ENCODE measurements around the gene SLC44A5. TPM values are rescaled to one million over a fixed set of nuclear protein-coding genes. Genes with fewer than 3 reads are reported as not detected.
"Not testable (repeated sequence)": the region's sequence is repeated elsewhere in the genome, so short reads cannot be mapped to it uniquely, and the experiment has no call there.

SLC44A5 gene
- total RNA-seq, 2 experiments from 2014 or later = 0.98 to 1.1 TPM

DNA sequence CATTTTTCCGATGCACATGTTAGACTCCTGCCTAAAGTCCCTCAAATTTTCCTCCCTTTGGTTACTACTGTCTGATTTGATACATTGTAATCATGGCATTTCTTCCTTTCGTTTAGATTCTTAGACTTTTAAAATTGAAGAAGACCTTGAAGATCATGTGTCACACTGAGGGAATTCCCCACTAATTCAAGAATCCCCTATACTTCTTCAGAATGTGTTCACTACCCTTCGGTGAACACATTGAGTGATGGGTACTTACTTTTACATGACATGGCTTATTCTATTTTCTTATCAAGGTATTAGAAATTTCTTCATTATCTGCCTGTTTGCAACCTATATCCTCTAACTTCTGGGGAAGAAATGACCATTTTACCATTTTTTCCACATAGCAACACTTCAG is 390.8 kb downstream of the SLC44A5 start:
- no peak for DNase-seq
- no peaks in the 10 kb centered on the region for H3K4me1 Mint-ChIP-seq
- no peak overlapping the region for H3K27ac Mint-ChIP-seq
- no peak overlapping the region for H3K4me3 Mint-ChIP-seq
- no peaks in the 10 kb centered on the region for H3K9me3 Mint-ChIP-seq
- POLR2A ChIA-PET = no interaction called here
- H3K27me3 Mint-ChIP-seq = no peaks in the 10 kb centered on the region
- H3K36me3 Mint-ChIP-seq (ENCODE audit: low read depth) = no peaks in the 10 kb centered on the region
- CTCF ChIA-PET = no interaction called here

DNA sequence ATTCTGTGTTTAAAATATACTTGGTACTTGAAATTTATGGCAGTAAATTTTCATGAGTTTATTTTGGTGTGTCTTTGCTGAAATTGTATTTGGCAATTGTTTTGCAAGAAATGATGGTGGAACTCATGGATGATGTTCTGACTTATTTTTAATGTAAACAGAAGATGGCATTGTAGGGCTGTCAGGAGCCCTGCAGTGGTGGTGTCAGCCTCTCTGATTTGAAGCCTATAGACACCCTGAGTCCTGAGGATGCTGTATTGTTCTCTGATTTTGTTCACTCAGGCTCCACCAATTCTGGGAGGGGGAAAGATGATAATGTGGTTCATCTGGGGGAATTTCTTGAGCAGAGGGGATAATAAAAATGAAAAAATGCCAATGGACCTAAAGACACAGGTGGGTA is 396.9 kb downstream of the SLC44A5 start:
- H3K36me3 Mint-ChIP-seq (ENCODE audit: low read depth) = no peaks in the 10 kb centered on the region
- no peaks in the 10 kb centered on the region for H3K4me1 Mint-ChIP-seq
- H3K27ac Mint-ChIP-seq = no peak overlapping the region
- ChIA-PET CTCF (no interaction called here), POLR2A (no interaction called here)
- H3K9me3 Mint-ChIP-seq = no peaks in the 10 kb centered on the region
- no peak for DNase-seq
- H3K4me3 Mint-ChIP-seq = no peak overlapping the region
- H3K27me3 Mint-ChIP-seq = no peaks in the 10 kb centered on the region

DNA sequence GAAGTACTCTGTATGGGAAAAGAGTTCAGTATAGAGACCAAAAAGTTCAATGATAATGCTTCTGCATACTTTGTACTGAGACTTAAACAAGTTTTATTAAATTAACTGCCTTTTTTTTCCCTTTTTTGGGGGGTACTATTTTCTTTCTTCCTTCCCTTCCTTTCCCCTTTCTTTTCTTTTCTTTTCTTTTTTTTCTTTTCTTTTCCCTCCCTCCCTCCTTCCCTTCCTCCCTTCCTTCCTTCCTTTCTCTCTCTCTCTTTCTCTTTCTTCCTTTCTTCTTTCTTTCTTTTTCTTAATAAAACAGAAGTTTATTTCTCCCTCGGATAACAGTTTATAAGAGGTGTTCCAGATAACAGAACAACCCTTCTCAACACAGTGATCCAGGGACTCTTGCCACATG is 399.3 kb downstream of the SLC44A5 start:
- POLR2A ChIA-PET = no interaction called here
- no peak for DNase-seq
- Mint-ChIP-seq H3K27ac (no peak overlapping the region), H3K4me3 (no peak overlapping the region), H3K36me3 (ENCODE audit: low read depth) (no peaks in the 10 kb centered on the region), H3K9me3 (no peaks in the 10 kb centered on the region), H3K27me3 (no peaks in the 10 kb centered on the region), H3K4me1 (no peaks in the 10 kb centered on the region)
- CTCF ChIA-PET = no interaction called here

DNA sequence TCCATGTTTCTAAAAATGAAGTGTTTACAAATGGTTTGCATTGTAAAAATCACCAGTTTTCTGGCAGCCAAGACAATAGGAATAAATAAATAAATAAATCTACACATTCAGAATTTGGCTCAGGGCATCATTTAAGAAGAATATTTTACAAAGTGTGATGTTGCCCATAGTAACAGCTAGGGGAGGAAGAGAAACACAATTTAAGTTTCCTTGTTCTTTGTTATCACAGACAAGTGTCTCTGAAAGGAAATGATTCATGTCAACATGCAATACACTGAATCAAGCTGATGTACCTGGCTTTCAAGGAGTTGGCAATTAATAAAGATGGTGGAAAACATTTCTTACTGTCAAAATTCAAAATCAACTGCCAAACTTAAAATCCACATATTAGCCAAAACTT is 402.1 kb downstream of the SLC44A5 start:
- no peak for DNase-seq
- no peaks in the 10 kb centered on the region for H3K36me3 Mint-ChIP-seq (ENCODE audit: low read depth)
- H3K27ac Mint-ChIP-seq = no peak overlapping the region
- ChIA-PET CTCF (no interaction called here), POLR2A (no interaction called here)
- H3K4me1 Mint-ChIP-seq = no peaks in the 10 kb centered on the region
- no peaks in the 10 kb centered on the region for H3K9me3 Mint-ChIP-seq
- no peak overlapping the region for H3K4me3 Mint-ChIP-seq
- no peaks in the 10 kb centered on the region for H3K27me3 Mint-ChIP-seq

DNA sequence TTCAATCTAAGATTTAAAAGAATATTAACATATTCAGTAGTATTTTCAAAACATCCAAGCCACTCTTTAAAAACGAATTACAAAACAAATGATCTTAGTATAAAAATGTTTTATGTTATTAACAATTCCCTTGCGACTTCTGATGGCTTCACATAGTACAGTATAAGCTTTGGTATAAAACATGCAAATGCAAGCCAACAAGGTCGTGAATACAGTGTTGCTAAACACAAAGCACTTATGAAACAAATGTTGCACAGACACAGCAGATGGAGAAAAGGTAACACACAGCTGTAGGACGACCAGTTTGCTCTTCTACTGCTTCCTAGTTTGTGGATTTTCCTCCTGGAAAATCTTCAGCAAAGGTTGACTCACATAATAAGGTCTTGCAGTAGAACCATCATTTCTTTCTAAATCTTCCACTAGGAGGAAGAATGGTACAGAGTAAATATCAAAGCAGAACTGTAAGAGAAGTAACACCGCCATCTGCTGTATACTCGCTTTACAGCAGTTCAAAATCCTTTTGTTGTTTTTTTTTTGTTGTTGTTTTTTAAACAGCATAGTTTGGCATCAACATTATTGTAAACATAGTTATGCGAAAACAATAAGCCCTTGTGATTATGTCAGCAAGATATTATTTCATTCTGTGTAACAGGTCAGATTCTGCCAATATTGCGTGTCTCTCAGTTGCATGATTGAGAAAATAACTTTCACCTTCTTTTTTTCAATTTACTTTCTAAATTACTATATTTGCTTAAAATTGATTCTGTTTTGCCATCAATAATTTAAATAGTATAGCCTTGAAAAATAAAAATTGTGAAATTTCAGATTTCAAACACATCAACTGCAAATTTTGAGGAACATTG is 407.3 kb downstream of the SLC44A5 start:
- no peak for DNase-seq

DNA sequence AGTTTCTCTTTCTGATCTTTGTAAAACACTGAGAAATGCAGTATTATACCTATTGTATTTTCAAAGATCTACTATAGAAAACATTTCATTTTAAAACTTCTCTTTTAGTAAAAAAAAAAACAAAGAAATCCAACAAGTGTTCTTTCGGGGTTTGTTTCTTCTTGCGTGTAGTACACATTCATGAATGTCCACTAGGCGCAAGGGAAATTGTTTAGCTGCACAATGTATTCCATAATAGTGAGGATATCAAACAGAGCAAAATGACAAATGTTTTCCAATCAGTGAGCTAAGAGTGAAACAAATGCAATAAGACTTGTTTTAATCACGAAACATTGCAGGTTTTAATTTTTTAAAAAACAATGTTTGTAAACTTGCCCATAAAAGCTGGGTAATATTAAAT is 408.2 kb downstream of the SLC44A5 start:
- ChIA-PET POLR2A (no interaction called here), CTCF (interaction anchor here (1.0 to 2.2 kb wide), 3 partner anchors 426 to 434 kb away, joined by 3 to 14 read pairs (median 4); no protein-coding TSS in a partner anchor)
- H3K27ac Mint-ChIP-seq = no peak overlapping the region
- H3K4me3 Mint-ChIP-seq = no peak overlapping the region
- no peak for DNase-seq
- H3K36me3 Mint-ChIP-seq (ENCODE audit: low read depth) = no peaks in the 10 kb centered on the region
- no peaks in the 10 kb centered on the region for H3K9me3 Mint-ChIP-seq
- no peaks in the 10 kb centered on the region for H3K27me3 Mint-ChIP-seq
- no peaks in the 10 kb centered on the region for H3K4me1 Mint-ChIP-seq

More for the DNA sequence above, 407.3 kb downstream of the SLC44A5 start:
- H3K4me3 Mint-ChIP-seq = no peak overlapping the region
- H3K27me3 Mint-ChIP-seq = no peaks in the 10 kb centered on the region
- CTCF ChIA-PET = interaction anchor here (1.0 to 2.2 kb wide), 4 partner anchors 29 to 434 kb away, joined by 3 to 14 read pairs (median 4); no protein-coding TSS in a partner anchor
- no peak overlapping the region for H3K27ac Mint-ChIP-seq
- H3K36me3 Mint-ChIP-seq (ENCODE audit: low read depth) = no peaks in the 10 kb centered on the region
- POLR2A ChIA-PET = no interaction called here
- no peaks in the 10 kb centered on the region for H3K9me3 Mint-ChIP-seq
- H3K4me1 Mint-ChIP-seq = no peaks in the 10 kb centered on the region

DNA sequence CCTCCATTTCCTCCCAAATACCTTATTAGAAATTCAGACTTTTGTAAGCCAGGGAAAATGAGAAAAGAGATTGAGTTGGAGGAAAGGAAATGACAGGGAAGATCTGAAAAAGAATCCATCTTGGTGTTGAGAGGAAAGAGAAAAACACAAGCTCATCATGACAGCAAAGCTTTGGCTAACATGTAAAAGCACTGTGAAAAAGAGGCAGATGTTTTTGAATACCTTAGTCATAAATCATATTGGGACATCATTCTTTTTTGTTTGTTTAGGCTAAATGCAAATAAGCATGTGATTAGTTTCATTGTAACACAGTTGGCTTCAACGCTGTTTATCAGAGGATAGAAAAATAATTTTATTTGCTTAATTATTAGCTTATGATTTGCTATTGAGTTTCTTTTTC is 412.2 kb downstream of the SLC44A5 start:
- Mint-ChIP-seq H3K36me3 (ENCODE audit: low read depth) (no peaks in the 10 kb centered on the region), H3K9me3 (no peaks in the 10 kb centered on the region), H3K27me3 (no peaks in the 10 kb centered on the region), H3K27ac (no peak overlapping the region), H3K4me3 (no peak overlapping the region), H3K4me1 (no peaks in the 10 kb centered on the region)
- POLR2A ChIA-PET = no interaction called here
- CTCF ChIA-PET = no interaction called here
- no peak for DNase-seq

DNA sequence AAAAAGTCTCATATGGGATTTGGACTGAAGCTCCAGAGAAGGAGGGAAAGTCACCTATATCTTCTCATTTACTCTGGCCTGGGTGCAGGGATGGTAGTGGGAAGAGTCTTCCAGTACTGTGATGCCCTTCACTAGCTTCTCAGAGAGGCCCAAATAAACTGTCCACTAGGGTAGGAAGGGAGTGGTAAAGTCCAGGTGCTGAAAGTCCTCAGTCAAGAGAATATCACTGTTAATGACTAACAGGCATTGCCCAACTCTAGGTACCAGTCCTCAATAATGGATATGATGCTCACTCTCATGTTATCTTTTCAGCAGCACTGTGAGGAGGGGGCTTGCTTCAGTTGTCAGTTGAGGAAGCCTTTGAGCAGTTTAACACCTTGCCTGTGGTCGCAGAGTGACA is 412.8 kb downstream of the SLC44A5 start:
- Mint-ChIP-seq H3K9me3 (no peaks in the 10 kb centered on the region), H3K4me3 (no peak overlapping the region), H3K4me1 (no peaks in the 10 kb centered on the region), H3K27ac (no peak overlapping the region), H3K36me3 (ENCODE audit: low read depth) (no peaks in the 10 kb centered on the region), H3K27me3 (no peaks in the 10 kb centered on the region)
- POLR2A ChIA-PET = no interaction called here
- no peak for DNase-seq
- CTCF ChIA-PET = no interaction called here

DNA sequence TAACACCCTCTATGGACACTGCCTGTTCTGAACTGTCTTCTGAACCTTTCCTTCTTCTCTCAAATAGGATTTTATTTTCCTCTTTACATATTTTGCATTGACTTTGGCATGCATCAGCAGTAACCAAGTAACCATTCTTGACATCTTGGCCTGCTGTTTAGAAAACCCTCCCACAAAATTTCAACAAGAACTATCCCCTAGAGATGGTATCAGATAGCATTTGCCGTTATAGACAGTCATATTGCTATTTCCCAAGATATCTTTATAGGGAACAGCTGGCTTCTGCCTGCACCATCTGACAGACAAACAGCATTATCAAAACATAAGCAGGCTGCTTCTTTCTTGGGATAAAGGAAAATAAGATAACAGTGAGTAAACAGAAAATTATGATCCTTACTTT is 422.0 kb downstream of the SLC44A5 start:
- H3K36me3 Mint-ChIP-seq (ENCODE audit: low read depth) = no peaks in the 10 kb centered on the region
- H3K9me3 Mint-ChIP-seq = no peaks in the 10 kb centered on the region
- CTCF ChIA-PET = no interaction called here
- no peak for DNase-seq
- no peak overlapping the region for H3K4me3 Mint-ChIP-seq
- no peaks in the 10 kb centered on the region for H3K4me1 Mint-ChIP-seq
- H3K27me3 Mint-ChIP-seq = no peaks in the 10 kb centered on the region
- no peak overlapping the region for H3K27ac Mint-ChIP-seq
- POLR2A ChIA-PET = no interaction called here

DNA sequence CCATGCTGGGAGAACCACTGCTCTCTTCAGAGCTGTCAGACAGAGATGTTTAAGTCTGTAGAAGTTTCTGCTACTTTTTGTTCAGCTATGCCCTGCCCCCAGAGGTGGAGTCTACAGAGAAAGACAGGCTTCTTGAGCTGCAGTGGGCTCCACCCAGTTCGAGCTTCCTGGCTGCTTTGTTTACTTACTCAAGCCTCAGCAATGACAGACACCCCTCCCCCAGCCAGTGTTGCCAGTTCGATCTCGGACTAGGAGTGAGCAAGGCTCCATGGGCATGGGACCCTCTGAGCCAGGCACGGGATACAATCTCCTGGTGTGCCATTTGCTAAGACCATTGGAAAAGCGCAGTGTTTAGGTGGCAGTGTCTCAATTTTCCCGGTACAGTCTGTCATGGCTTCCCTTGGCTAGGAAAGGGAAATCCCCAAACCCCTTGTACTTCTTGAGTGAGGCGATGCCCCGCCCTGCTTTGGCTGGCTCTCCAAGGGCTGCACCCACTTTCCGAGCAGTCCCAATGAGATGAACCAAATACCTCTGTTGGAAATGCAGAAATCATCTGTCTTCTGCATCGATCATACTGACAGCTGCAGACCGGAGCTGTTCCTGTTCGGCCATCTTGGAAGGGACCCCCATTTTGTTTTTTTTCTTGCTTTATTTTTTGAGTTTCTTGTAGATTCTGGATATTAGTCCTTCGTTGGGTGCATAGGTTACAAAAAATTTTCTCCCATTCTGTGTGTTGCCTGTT is 429.5 kb downstream of the SLC44A5 start:
- H3K4me3 Mint-ChIP-seq; H3K27ac Mint-ChIP-seq; CTCF ChIA-PET; POLR2A ChIA-PET; H3K36me3 Mint-ChIP-seq (ENCODE audit: low read depth); H3K4me1 Mint-ChIP-seq; DNase-seq; H3K27me3 Mint-ChIP-seq; H3K9me3 Mint-ChIP-seq: not testable (repeated sequence)

DNA sequence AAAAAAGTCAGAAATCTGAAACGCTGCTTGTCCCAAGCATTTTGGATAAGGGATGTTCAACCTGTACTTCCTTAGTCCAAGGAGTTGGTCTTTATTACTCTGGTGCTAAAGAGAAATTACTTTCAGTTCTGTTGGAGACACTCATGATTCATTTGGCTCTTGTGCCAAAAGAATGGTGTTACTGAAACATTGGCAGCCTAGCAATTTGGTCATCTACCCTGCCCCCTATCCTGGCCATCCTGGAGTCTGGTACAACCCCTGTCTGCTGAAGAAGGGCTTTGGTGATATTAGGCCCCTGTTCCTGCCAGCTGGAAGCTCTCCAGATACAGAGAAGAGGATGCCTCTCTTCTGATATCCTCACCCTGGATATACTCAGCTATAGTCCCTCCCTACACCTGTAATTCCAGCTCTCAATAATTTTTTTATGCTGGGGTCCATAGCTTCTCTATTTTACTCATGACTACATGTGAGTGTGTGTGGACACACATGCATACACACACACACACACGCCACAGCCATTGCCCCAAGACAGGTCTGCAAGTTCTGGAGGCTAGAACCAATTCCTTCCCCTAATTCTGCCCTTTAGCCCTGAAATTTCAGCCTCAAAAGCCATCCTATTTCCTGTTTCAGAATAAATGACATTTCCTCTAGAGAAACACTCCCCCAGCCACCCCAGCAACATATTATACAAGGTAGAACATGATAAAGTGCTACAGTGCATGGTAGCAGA is 436.7 kb downstream of the SLC44A5 start:
- H3K27ac Mint-ChIP-seq = no peak overlapping the region
- H3K36me3 Mint-ChIP-seq (ENCODE audit: low read depth) = no peaks in the 10 kb centered on the region
- no peak overlapping the region for H3K4me3 Mint-ChIP-seq
- H3K9me3 Mint-ChIP-seq = peaks cover 2% of the 10 kb centered on the region
- no peaks in the 10 kb centered on the region for H3K4me1 Mint-ChIP-seq
- POLR2A ChIA-PET = no interaction called here
- no peaks in the 10 kb centered on the region for H3K27me3 Mint-ChIP-seq
- DNase-seq = no peak
- CTCF ChIA-PET = no interaction called here

DNA sequence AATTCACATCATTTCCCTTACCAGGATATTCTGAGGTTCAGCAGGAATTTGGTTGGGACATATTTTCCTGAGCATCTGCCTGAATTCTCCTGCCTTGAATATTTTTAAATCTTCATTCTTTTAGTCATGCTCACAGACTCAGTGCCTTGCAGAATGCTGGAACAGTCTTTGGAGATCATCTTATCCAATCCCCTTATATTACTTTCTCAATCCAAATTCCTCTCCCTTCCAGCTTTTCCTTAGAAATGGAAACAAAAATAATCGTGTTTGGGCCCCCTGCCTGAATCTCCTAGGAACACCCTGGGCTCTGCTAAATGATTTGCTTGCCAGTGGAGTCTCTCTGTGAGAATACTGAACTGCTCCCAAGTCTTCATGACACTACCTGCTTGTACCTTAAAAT is 438.4 kb downstream of the SLC44A5 start:
- DNase-seq = no peak
- POLR2A ChIA-PET = no interaction called here
- Mint-ChIP-seq H3K9me3 (peaks cover 2% of the 10 kb centered on the region), H3K4me1 (no peaks in the 10 kb centered on the region), H3K36me3 (ENCODE audit: low read depth) (no peaks in the 10 kb centered on the region), H3K4me3 (no peak overlapping the region), H3K27ac (no peak overlapping the region), H3K27me3 (no peaks in the 10 kb centered on the region)
- CTCF ChIA-PET = interaction anchor here (0.6 kb wide), 2 partner anchors 93 to 459 kb away, joined by 3 read pairs; no protein-coding TSS in a partner anchor

DNA sequence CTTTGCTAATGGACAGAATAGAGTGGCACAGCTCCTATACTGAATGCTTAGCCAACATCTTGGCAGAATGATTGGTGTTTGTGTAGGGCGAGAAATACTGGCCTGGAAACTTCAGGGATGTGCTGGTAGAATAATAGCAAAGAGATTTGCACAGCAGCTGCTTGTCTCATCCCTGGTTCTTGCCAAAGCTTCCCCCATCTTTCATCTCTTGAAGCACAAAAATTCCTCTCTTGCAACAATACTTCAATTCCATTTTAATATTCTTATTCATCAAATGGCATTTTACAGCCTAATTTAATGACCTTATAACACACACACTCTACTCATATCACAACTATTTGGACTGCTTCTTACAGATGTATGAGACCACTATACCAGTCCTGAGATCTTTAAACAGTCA is 439.0 kb downstream of the SLC44A5 start:
- POLR2A ChIA-PET = no interaction called here
- no peaks in the 10 kb centered on the region for H3K4me1 Mint-ChIP-seq
- CTCF ChIA-PET = no interaction called here
- no peak overlapping the region for H3K4me3 Mint-ChIP-seq
- peaks cover 2% of the 10 kb centered on the region for H3K9me3 Mint-ChIP-seq
- H3K27me3 Mint-ChIP-seq = no peaks in the 10 kb centered on the region
- no peaks in the 10 kb centered on the region for H3K36me3 Mint-ChIP-seq (ENCODE audit: low read depth)
- H3K27ac Mint-ChIP-seq = no peak overlapping the region
- DNase-seq = no peak
